ENCODE data around the gene LDLRAD3. TPM values are rescaled to one million over a fixed set of nuclear protein-coding genes. Genes with fewer than 3 reads are reported as not detected.

The LDLRAD3 gene
- total and polyA plus RNA-seq, 3 donors from 2014 or later, result 7.1 to 14.6 (median 12.0) TPM

GRCh38 chr11:36139767-36140166 is 195.9 kb downstream of the LDLRAD3 start:
- H3K27me3 ChIP-seq, result no peaks in the 10 kb centered on the region
- intact Hi-C loops (cut with DNase I; ENCODE audit: low total_unique reads), result no loop called here
- H3K9me3 ChIP-seq, result no peaks in the 10 kb centered on the region
- H3K27ac ChIP-seq, result no peak overlapping the region
- no peak for DNase-seq
- H3K4me1 ChIP-seq, result no peaks in the 10 kb centered on the region
- 84 to 93% methylated on average over 3 of the region's 3 CpGs for WGBS, 2 donors
- H3K36me3 ChIP-seq (ENCODE audit: low read depth, missing control alignments), result no peaks in the 10 kb centered on the region
- H3K4me3 ChIP-seq, result no peak overlapping the region
- TF ChIP-seq CTCF (IDR thresholded peaks at IDR 0.05) (no peak), POLR2A (IDR thresholded peaks at IDR 0.05) (no peak)

- H3K36me3 ChIP-seq (ENCODE audit: low read depth, missing control alignments), result no peaks in the 10 kb centered on the region
- no peaks in the 10 kb centered on the region for H3K9me3 ChIP-seq
- H3K4me1 ChIP-seq, result no peaks in the 10 kb centered on the region
- TF ChIP-seq CTCF (IDR thresholded peaks at IDR 0.05) (no peak), POLR2A (IDR thresholded peaks at IDR 0.05) (no peak)
- no peak overlapping the region for H3K27ac ChIP-seq
- intact Hi-C loops (cut with DNase I; ENCODE audit: low total_unique reads), result no loop called here
- H3K27me3 ChIP-seq, result no peaks in the 10 kb centered on the region
- no peak for DNase-seq
- no peak overlapping the region for H3K4me3 ChIP-seq
- 75 to 79% methylated on average over 12 of the region's 12 CpGs for WGBS, 2 donors
Observed at GRCh38 chr11:36141196-36141953, 197.5 kb downstream of the LDLRAD3 start.

- no peak for DNase-seq
- no peak overlapping the region for H3K27ac ChIP-seq
- WGBS, 2 donors, result 82 to 86% methylated on average over 2 of the region's 2 CpGs
- no peaks in the 10 kb centered on the region for H3K4me1 ChIP-seq
- H3K9me3 ChIP-seq, result no peaks in the 10 kb centered on the region
- no peaks in the 10 kb centered on the region for H3K27me3 ChIP-seq
- no peaks in the 10 kb centered on the region for H3K36me3 ChIP-seq (ENCODE audit: low read depth, missing control alignments)
- H3K4me3 ChIP-seq, result no peak overlapping the region
- intact Hi-C loops (cut with DNase I; ENCODE audit: low total_unique reads), result no loop called here
- no peak for TF ChIP-seq POLR2A (IDR thresholded peaks at IDR 0.05)
- no peak for TF ChIP-seq CTCF (IDR thresholded peaks at IDR 0.05)
Observed at GRCh38 chr11:36141956-36142355, 198.1 kb downstream of the LDLRAD3 start.

- H3K27me3 ChIP-seq, result no peaks in the 10 kb centered on the region
- H3K9me3 ChIP-seq, result no peaks in the 10 kb centered on the region
- no peaks in the 10 kb centered on the region for H3K36me3 ChIP-seq (ENCODE audit: low read depth, missing control alignments)
- 66 to 73% methylated on average over 8 of the region's 8 CpGs for WGBS, 2 donors
- H3K4me1 ChIP-seq, result no peaks in the 10 kb centered on the region
- no peak overlapping the region for H3K4me3 ChIP-seq
- DNase-seq, result no peak
- H3K27ac ChIP-seq, result no peak overlapping the region
- intact Hi-C loops (cut with DNase I; ENCODE audit: low total_unique reads), result no loop called here
- no peak for TF ChIP-seq POLR2A (IDR thresholded peaks at IDR 0.05)
- no peak for TF ChIP-seq CTCF (IDR thresholded peaks at IDR 0.05)
Observed at GRCh38 chr11:36142439-36142838, 198.6 kb downstream of the LDLRAD3 start.

GRCh38 chr11:36142879-36143278 is 199.0 kb downstream of the LDLRAD3 start:
- DNase-seq, result no peak
- 89 to 99% methylated on average over 6 of the region's 6 CpGs for WGBS, 2 donors

More at GRCh38 chr11:36142879-36143278, 199.0 kb downstream of the LDLRAD3 start:
- H3K4me1 ChIP-seq, result no peaks in the 10 kb centered on the region
- H3K9me3 ChIP-seq, result no peaks in the 10 kb centered on the region
- no peaks in the 10 kb centered on the region for H3K36me3 ChIP-seq (ENCODE audit: low read depth, missing control alignments)
- H3K27ac ChIP-seq, result no peak overlapping the region
- TF ChIP-seq CTCF (IDR thresholded peaks at IDR 0.05) (no peak), POLR2A (IDR thresholded peaks at IDR 0.05) (no peak)
- H3K27me3 ChIP-seq, result no peaks in the 10 kb centered on the region
- no peak overlapping the region for H3K4me3 ChIP-seq
- intact Hi-C loops (cut with DNase I; ENCODE audit: low total_unique reads), result no loop called here
